HepG2 (cell line): ENCODE results near the gene PLCZ1. TPM values are rescaled to one million over a fixed set of nuclear protein-coding genes. Genes with fewer than 3 reads are reported as not detected.

ENCODE experiments used
- ATAC-seq: fragments of 200-7000 bp; cut with Tn5 transposase; 3 replicates; pipeline ENCODE4 v1.9.1; 2020; ENCODE audit warnings: mild to moderate bottlenecking, moderate library complexity
- BruUV-seq: library from RNA; stranded (reverse); fragments of 400-500 nt; replicated peaks from 2 replicates; lab custom pipeline; 2021; lab: Mats Ljungman, UMichigan
- CTCF ChIA-PET: fragments of 300-600 bp; formaldehyde crosslinking; extraction: SDS; loops from one replicate; lab custom pipeline; 2021; ENCODE audit warnings: low total read pairs, inconsistent platforms, low intra/inter-chr PET ratio; lab: Yijun Ruan, JAX
- POLR2A ChIA-PET: fragments of 350-600 bp; sonication (Branson Sonifier 250); formaldehyde crosslinking; loops from one replicate; lab custom pipeline; 2020; ENCODE audit warnings: antibody characterized with exemption, inconsistent platforms; lab: Yijun Ruan, JAX
- DNase-seq: peaks from one replicate; pipeline ENCODE4 v3.0.0-alpha.2; 2015; ENCODE audit warnings: low spot score
- FAIRE-seq: peaks from 3 replicates; lab custom pipeline; 2011; peaks lifted over from hg19 to GRCh38; lab: Jason Lieb, UNC
- H2AFZ ChIP-seq: one replicate; pipeline ENCODE4 v1.6.1; 2011; ENCODE audit warnings: low read length, inconsistent platforms
- H3K27ac ChIP-seq: fragments of 300-600 bp; 3 replicates; pipeline ENCODE4 v1.8.0; 2011; ENCODE audit warnings: mixed run types, mild to moderate bottlenecking, mixed read lengths, low read length, inconsistent platforms; ENCODE audit not compliant: insufficient read depth; ENCODE audit errors: extremely low read length
- H3K27me3 ChIP-seq, 2 experiments: fragments of 200-600 bp in 1 of 2; 2 replicates in 1 of 2; 3 replicates in 1 of 2; pipeline versions ENCODE4 v1.6.0 to v1.8.0; 2011; ENCODE audit warnings: low read length in 2 of 2, mild to moderate bottlenecking in 2 of 2, moderate library complexity in 2 of 2, inconsistent platforms in 1 of 2; ENCODE audit not compliant: insufficient read depth in 2 of 2, control insufficient read depth in 1 of 2
- H3K36me3 ChIP-seq, 2 experiments: fragments of 200-600 bp in 1 of 2; replicated peaks in 1 of 2; 2 replicates in 1 of 2; 3 replicates in 1 of 2; pipeline versions ENCODE4 v1.5.1 to v1.8.0; 2011; ENCODE audit warnings: low read length in 2 of 2, inconsistent platforms in 1 of 2; ENCODE audit not compliant: insufficient read depth in 2 of 2, control insufficient read depth in 1 of 2
- H3K4me1 ChIP-seq: 2 replicates; pipeline ENCODE4 v1.5.1; 2012; ENCODE audit warnings: low read length, inconsistent platforms; ENCODE audit not compliant: insufficient read depth
- H3K4me2 ChIP-seq: 2 replicates; pipeline ENCODE4 v1.6.0; 2011; ENCODE audit warnings: low read depth, low read length, inconsistent platforms
- H3K4me3 ChIP-seq, 3 experiments: fragments of 200-600 bp in 1 of 3; sonication (generic), shearing (Covaris generic) in 1 of 3; replicated peaks in 1 of 3; 2 replicates each; pipeline ENCODE4 v1.5.1; 2011 to 2016; ENCODE audit warnings: low read length in 3 of 3, inconsistent platforms in 2 of 3, low read depth in 2 of 3, mild to moderate bottlenecking in 2 of 3, control low read depth in 1 of 3, mixed read lengths in 1 of 3; ENCODE audit not compliant: insufficient read depth in 1 of 3
- H3K79me2 ChIP-seq: one replicate; pipeline ENCODE4 v1.6.1; 2011; ENCODE audit warnings: low read length, inconsistent platforms; ENCODE audit not compliant: insufficient read depth
- H3K9ac ChIP-seq: 2 replicates; pipeline ENCODE4 v1.6.0; 2011; ENCODE audit warnings: mild to moderate bottlenecking, low read depth, low read length, inconsistent platforms; ENCODE audit not compliant: insufficient read depth
- H3K9me3 ChIP-seq: 2 replicates; pipeline ENCODE4 v1.5.1; 2012; ENCODE audit warnings: mild to moderate bottlenecking, low read length
- H4K20me1 ChIP-seq: 2 replicates; pipeline ENCODE4 v1.6.0; 2011; ENCODE audit warnings: inconsistent platforms, mild to moderate bottlenecking, low read length, moderate library complexity; ENCODE audit not compliant: insufficient read depth
- FUBP1 ChIP-seq: sonication (generic); formaldehyde crosslinking; IDR thresholded peaks from 2 replicates; pipeline ENCODE4 v1.5.1; 2020; ENCODE audit warnings: missing genetic modification reagents, mild to moderate bottlenecking, borderline replicate concordance
- ZHX2 ChIP-seq, 2 experiments: sonication (generic) in 1 of 2; formaldehyde crosslinking in 1 of 2; IDR thresholded peaks; 2 replicates each; pipeline versions ENCODE4 v1.6.1 to v1.9.0; 2014 to 2022; ENCODE audit warnings: antibody characterized with exemption in 1 of 2, borderline replicate concordance in 1 of 2, inconsistent platforms in 1 of 2, low read depth in 1 of 2, missing genetic modification reagents in 1 of 2
- ZNF800 ChIP-seq: sonication (generic); formaldehyde crosslinking; IDR thresholded peaks from 2 replicates; pipeline ENCODE4 v1.4.0; 2020; ENCODE audit warnings: missing genetic modification reagents
- WGBS: methylation state at CpG from one replicate; pipeline ENCODE4 v1.1.6; 2017; ENCODE audit warnings: low lambda C conversion rate; 5-methylcytosine and 5-hydroxymethylcytosine counted together
- in situ Hi-C: cut with HindIII; loops from 2 replicates; pipeline ENCODE4 v1.10.0; 2017; ENCODE audit warnings: low pct_unique_long_range_greater_than_20kb; ENCODE audit not compliant: extremely low pct_ligation_motif_present
- intact Hi-C: fragments of 100-400 bp; cut with micrococcal nuclease; formaldehyde crosslinking; loops from one replicate; pipeline ENCODE4 v1.10.0; 2022; ENCODE audit not compliant: unreplicated experiment
- polyA plus RNA-seq, 8 experiments: library from polyadenylated mRNA; depleted of rRNA in 3 of 8; stranded (reverse) in 7 of 8; unstranded in 1 of 8; fragments of >200 nt; fragmentation: Illumina TruSeq in 4 of 8; extraction: Trizol in 4 of 8; gene quantifications; 2 replicates each; pipeline versions ENCODE4 v1.2.1 to v1.2.3, GENCODE V29; 2011 to 2016; ENCODE audit warnings: low read depth in 4 of 8, missing spikeins in 1 of 8, mixed read lengths in 1 of 8; ENCODE audit not compliant: insufficient read depth in 1 of 8
- total RNA-seq, 5 experiments: library from RNA; depleted of rRNA; stranded (reverse); fragments of >200 nt; fragmentation: Illumina TruSeq; extraction: Trizol; gene quantifications; 2 replicates each; pipeline ENCODE4 v1.2.3, GENCODE V29; 2016; ENCODE audit warnings: low read depth in 1 of 5

Gene PLCZ1
- total and polyA plus RNA-seq, 2 of the 13 experiments (the other 11 are each of a cell fraction or from before 2014, with no cell fraction given), result not detected

- no peak for TF ChIP-seq FUBP1 (CRISPR knock-in tag)
- TF ChIP-seq ZHX2 (IDR thresholded peaks at IDR 0.05; ENCODE audit: low read depth), result no peak
- no peak for TF ChIP-seq ZHX2 (CRISPR knock-in tag; IDR thresholded peaks at IDR 0.05; ENCODE audit: borderline replicate concordance)
These were observed 94.1 kb downstream of the PLCZ1 start (continued) for GRCh38 chr12:18643681-18644080.

GRCh38 chr12:18640321-18640955, 97.4 kb downstream of the PLCZ1 start:
- WGBS, result 34% methylated on average over 4 of the region's 4 CpGs
- no peak overlapping the region for H2AFZ ChIP-seq
- H3K4me2 ChIP-seq, result no peak overlapping the region
- no peak for ATAC-seq
- no peak for FAIRE-seq
- no peak overlapping the region for H3K9ac ChIP-seq
- DNase-seq, result no peak
- no peaks in the 10 kb centered on the region for H3K79me2 ChIP-seq
- ChIA-PET CTCF (no interaction called here), POLR2A (no interaction called here)
- no peaks in the 10 kb centered on the region for H3K4me1 ChIP-seq
- intact Hi-C loops (no loop called here), in situ Hi-C loops (no loop called here)
- no peaks in the 10 kb centered on the region for H3K9me3 ChIP-seq
- H3K36me3 ChIP-seq, result no peaks in the 10 kb centered on the region
- no peak overlapping the region for H3K4me3 ChIP-seq
- BruUV-seq, result no TSS peak
- H3K27ac ChIP-seq, result no peak overlapping the region
- TF ChIP-seq ZNF800 (CRISPR knock-in tag), result no peak
- no peaks in the 10 kb centered on the region for H4K20me1 ChIP-seq
- H3K27me3 ChIP-seq, result no peaks in the 10 kb centered on the region
